ENCODE results near the gene RASGRF2. TPM values are rescaled to one million over a fixed set of nuclear protein-coding genes. Genes with fewer than 3 reads are reported as not detected.

RASGRF2 gene
- total RNA-seq, 4 donors from 2014 or later: 3.6 to 6.3 (median 4.8) TPM

- Histone ChIP-seq H3K27me3 (no peaks in the 10 kb centered on the region), H3K9me3 (no peaks in the 10 kb centered on the region), H3K27ac (no peak overlapping the region), H3K4me1 (no peaks in the 10 kb centered on the region), H3K36me3 (no peaks in the 10 kb centered on the region), H3K4me3 (no peak overlapping the region)
- DNase-seq: no peak
- in situ Hi-C loops (cut with MboI; ENCODE audit: low sequenced_read_pairs in 4 of 4) (no loop called here), intact Hi-C loops (cut with DNase I; ENCODE audit: low total_unique reads) (no loop called here)
- no peak for ATAC-seq
- TF ChIP-seq POLR2A (IDR thresholded peaks at IDR 0.05): no peak
- TF ChIP-seq, protein P1, sequence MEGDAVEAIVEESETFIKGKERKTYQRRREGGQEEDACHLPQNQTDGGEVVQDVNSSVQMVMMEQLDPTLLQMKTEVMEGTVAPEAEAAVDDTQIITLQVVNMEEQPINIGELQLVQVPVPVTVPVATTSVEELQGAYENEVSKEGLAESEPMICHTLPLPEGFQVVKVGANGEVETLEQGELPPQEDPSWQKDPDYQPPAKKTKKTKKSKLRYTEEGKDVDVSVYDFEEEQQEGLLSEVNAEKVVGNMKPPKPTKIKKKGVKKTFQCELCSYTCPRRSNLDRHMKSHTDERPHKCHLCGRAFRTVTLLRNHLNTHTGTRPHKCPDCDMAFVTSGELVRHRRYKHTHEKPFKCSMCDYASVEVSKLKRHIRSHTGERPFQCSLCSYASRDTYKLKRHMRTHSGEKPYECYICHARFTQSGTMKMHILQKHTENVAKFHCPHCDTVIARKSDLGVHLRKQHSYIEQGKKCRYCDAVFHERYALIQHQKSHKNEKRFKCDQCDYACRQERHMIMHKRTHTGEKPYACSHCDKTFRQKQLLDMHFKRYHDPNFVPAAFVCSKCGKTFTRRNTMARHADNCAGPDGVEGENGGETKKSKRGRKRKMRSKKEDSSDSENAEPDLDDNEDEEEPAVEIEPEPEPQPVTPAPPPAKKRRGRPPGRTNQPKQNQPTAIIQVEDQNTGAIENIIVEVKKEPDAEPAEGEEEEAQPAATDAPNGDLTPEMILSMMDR (IDR thresholded peaks at IDR 0.05 in 4 of 5, conservative IDR thresholded peaks at IDR 0.05 in 1 of 5): no peak
These were observed 202.3 kb downstream of the RASGRF2 start for GRCh38 chr5:81162501-81162900.

DNA sequence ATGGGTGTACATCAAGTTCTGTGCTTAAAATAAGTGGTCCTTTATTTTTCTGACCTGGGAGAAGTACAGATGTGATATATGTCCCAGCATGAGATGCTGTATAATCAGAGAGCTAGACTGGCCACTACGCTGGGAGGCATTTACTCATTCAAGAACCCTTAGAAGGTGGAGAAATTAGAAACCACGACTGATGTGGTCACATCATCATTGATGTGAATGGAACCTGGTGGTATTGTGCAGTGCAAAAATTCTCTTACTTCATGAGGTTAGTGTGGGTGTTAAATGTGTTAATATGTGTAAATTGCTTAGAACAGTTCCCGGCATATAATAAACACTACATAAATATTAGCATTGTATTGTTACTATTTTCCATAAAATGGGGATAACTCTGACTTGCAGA, 203.5 kb downstream of the RASGRF2 start:
- Histone ChIP-seq H3K4me1 (no peaks in the 10 kb centered on the region), H3K4me3 (no peak overlapping the region), H3K27ac (no peak overlapping the region), H3K27me3 (no peaks in the 10 kb centered on the region), H3K9me3 (no peaks in the 10 kb centered on the region), H3K36me3 (no peaks in the 10 kb centered on the region)
- intact Hi-C loops (cut with DNase I; ENCODE audit: low total_unique reads): no loop called here
- DNase-seq: no peak
- TF ChIP-seq POLR2A (IDR thresholded peaks at IDR 0.05): no peak
- TF ChIP-seq, protein P1 (IDR thresholded peaks at IDR 0.05 in 4 of 5, conservative IDR thresholded peaks at IDR 0.05 in 1 of 5): no peak
- ATAC-seq: no peak
- in situ Hi-C loops (cut with MboI; ENCODE audit: low sequenced_read_pairs in 4 of 4): no loop called here

DNA sequence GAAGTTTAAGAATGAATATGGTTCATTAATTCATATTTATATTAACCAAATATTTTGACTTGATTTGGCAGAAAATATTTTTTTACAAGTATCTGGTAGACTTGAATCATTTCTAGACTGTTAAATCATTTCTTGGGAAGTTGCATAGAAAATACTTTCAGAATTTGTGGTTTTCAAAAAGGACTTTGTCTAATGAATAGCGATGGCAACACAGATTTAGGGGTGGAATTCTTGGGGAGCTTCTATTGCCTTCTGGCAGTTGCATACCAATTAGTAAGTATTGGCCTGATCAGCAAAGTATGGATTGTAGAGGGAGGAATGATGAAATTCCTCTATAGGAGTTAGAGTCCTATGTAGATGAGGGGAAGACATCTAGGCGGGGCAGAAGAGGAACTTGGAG, 204.3 kb downstream of the RASGRF2 start:
- no peak overlapping the region for H3K4me3 ChIP-seq
- DNase-seq (no peak), ATAC-seq (no peak)
- no peaks in the 10 kb centered on the region for H3K4me1 ChIP-seq
- no peaks in the 10 kb centered on the region for H3K36me3 ChIP-seq
- H3K27ac ChIP-seq: no peak overlapping the region
- no peaks in the 10 kb centered on the region for H3K9me3 ChIP-seq
- in situ Hi-C loops (cut with MboI; ENCODE audit: low sequenced_read_pairs in 4 of 4): no loop called here
- no peaks in the 10 kb centered on the region for H3K27me3 ChIP-seq
- no peak for TF ChIP-seq POLR2A (IDR thresholded peaks at IDR 0.05)
- TF ChIP-seq, protein P1 (IDR thresholded peaks at IDR 0.05 in 4 of 5, conservative IDR thresholded peaks at IDR 0.05 in 1 of 5): no peak
- intact Hi-C loops (cut with DNase I; ENCODE audit: low total_unique reads): no loop called here

DNA sequence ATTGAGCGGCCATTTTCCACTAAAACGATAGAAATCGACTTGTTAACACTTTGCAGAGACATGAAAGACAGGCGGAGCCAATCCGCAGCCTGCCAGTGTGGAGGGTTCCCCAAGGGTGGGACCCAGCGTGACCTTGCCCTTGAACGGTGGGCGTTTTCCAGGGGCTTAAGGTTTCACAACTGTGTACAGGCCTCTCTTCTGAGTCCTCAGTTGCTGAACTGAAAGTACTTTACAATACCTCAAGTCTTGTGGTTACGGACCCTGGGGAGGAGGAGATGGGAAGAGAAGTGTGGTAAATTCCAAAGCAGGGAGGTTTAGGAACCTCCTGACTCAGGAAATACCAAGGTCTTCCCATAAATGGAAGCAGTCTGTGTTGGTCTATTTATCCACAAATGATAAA, 204.8 kb downstream of the RASGRF2 start:
- no peak overlapping the region for H3K27ac ChIP-seq
- DNase-seq (no peak), ATAC-seq (no peak)
- no peaks in the 10 kb centered on the region for H3K27me3 ChIP-seq
- no peak overlapping the region for H3K4me3 ChIP-seq
- no peaks in the 10 kb centered on the region for H3K9me3 ChIP-seq
- in situ Hi-C loops (cut with MboI; ENCODE audit: low sequenced_read_pairs in 4 of 4) (no loop called here), intact Hi-C loops (cut with DNase I; ENCODE audit: low total_unique reads) (no loop called here)
- H3K4me1 ChIP-seq: no peaks in the 10 kb centered on the region
- TF ChIP-seq, protein P1 (IDR thresholded peaks at IDR 0.05 in 4 of 5, conservative IDR thresholded peaks at IDR 0.05 in 1 of 5): no peak
- no peaks in the 10 kb centered on the region for H3K36me3 ChIP-seq

DNA sequence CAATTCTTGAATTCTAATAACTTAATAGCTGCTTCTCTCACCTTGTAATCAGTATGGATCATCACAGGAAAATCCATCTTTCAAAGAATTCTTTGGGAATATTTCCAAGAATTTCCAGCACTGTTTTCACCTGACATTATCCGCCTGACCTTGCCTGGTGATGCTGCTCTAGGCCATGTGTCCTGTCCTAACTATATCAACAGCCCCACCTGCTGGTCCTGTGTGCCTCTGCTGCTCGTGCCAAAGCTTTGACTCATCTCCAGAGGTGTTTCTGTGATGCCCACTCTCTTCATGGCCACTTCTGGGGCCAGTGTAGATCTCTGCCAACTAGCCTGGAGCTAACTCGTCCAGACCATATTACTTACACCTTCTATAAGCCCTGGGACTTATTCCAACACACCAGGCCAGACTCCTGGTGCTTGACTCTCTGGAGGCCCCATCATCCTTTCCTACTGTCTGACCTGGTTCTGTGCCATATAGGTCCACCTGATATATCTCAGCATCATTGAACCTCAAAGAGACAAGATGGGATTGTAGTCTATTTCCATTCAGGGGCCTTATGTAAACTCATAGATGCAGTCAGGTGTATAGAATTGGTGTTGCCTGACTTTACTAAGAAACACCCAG, 205.4 kb downstream of the RASGRF2 start:
- H3K36me3 ChIP-seq: no peaks in the 10 kb centered on the region
- ATAC-seq (no peak), DNase-seq (no peak)
- H3K4me1 ChIP-seq: peaks cover 0 to 3% of the 10 kb centered on the region in 2 donors
- no peak overlapping the region for H3K4me3 ChIP-seq
- TF ChIP-seq POLR2A (IDR thresholded peaks at IDR 0.05): no peak
- TF ChIP-seq, protein P1 (IDR thresholded peaks at IDR 0.05 in 4 of 5, conservative IDR thresholded peaks at IDR 0.05 in 1 of 5): peak in 4 of 5 experiments; percentile 10 to 35 (median 24)
- H3K27ac ChIP-seq: no peak overlapping the region
- no peaks in the 10 kb centered on the region for H3K9me3 ChIP-seq
- intact Hi-C loops (cut with DNase I; ENCODE audit: low total_unique reads): no loop called here
- in situ Hi-C loops (cut with MboI; ENCODE audit: low sequenced_read_pairs in 4 of 4): no loop called here
- no peaks in the 10 kb centered on the region for H3K27me3 ChIP-seq
